GM10248 (cell line): ENCODE data around the gene BICD1.

ENCODE experiments used
- CTCF ChIA-PET: fragments of 300-600 bp; sonication (Branson Sonifier 250); formaldehyde crosslinking; extraction: SDS; loops from one replicate; lab custom pipeline; 2021; ENCODE audit warnings: antibody characterized with exemption; lab: Yijun Ruan, JAX
- POLR2A ChIA-PET: fragments of 350-650 bp; sonication (Branson Sonifier 250); formaldehyde crosslinking; extraction: SDS; loops from one replicate; lab custom pipeline; 2020; ENCODE audit warnings: antibody characterized with exemption; lab: Yijun Ruan, JAX
- DNase-seq: peaks from one replicate; pipeline ENCODE4 v3.0.0; 2012; ENCODE audit errors: extremely low spot score
- TF ChIP-seq, protein P1 (sequence below): IDR thresholded peaks from 2 replicates; pipeline ENCODE4 v1.5.1; 2012; ENCODE audit warnings: mild to moderate bottlenecking, low read depth; ENCODE audit errors: extremely low read depth, missing control alignments, control extremely low read depth

BICD1 gene

DNA sequence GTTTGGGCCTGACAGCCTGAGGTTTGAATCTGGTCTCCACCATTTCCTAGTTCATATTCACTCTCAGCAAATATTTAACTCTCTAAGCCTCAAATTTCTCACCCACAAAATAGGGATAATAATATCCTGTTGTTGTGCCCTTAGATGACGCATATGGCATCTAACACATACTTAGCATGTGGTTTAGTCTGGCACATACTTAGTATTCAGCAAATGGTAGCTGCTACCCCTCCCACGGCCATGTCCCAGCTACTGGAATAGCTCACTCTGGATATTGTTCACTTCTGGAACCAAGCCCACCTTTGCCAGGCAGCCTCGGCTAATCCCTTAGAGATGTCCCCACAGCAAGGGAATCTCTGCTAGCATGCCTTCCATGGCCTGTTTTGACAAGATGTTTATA, 53.3 kb downstream of the BICD1 start:
- ChIA-PET CTCF (interaction anchor here (1.2 to 3.2 kb wide), 2 partner anchors 11 to 22 kb away, joined by 3 to 8 read pairs; no protein-coding TSS in a partner anchor), POLR2A (no interaction called here)
- TF ChIP-seq, protein P1, sequence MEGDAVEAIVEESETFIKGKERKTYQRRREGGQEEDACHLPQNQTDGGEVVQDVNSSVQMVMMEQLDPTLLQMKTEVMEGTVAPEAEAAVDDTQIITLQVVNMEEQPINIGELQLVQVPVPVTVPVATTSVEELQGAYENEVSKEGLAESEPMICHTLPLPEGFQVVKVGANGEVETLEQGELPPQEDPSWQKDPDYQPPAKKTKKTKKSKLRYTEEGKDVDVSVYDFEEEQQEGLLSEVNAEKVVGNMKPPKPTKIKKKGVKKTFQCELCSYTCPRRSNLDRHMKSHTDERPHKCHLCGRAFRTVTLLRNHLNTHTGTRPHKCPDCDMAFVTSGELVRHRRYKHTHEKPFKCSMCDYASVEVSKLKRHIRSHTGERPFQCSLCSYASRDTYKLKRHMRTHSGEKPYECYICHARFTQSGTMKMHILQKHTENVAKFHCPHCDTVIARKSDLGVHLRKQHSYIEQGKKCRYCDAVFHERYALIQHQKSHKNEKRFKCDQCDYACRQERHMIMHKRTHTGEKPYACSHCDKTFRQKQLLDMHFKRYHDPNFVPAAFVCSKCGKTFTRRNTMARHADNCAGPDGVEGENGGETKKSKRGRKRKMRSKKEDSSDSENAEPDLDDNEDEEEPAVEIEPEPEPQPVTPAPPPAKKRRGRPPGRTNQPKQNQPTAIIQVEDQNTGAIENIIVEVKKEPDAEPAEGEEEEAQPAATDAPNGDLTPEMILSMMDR = no peak

DNA sequence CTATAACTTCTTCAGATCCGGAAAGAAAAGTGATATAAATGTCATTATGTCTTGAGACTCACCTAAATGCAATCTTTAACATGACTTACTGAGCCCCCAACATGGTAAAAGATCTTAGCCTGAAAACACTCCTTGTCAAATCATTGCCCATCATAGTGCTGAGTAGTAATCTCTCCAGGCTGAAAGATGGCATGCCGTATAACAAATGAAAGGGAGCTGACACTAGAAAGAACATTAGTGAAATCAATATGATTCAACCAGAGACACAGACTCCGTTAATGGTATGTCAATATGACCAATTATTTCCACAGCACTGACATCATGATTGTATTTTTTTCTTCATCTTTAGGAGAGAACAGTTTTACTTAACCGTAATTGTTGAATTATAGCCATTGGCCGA, 54.4 kb downstream of the BICD1 start:
- no peak for DNase-seq
- TF ChIP-seq, protein P1 = no peak
- ChIA-PET CTCF (interaction anchor here (1.2 to 3.2 kb wide), 2 partner anchors 10 to 13 kb away, joined by 3 to 8 read pairs; no protein-coding TSS in a partner anchor), POLR2A (no interaction called here)

More for the DNA sequence above, 53.3 kb downstream of the BICD1 start:
- no peak for DNase-seq

DNA sequence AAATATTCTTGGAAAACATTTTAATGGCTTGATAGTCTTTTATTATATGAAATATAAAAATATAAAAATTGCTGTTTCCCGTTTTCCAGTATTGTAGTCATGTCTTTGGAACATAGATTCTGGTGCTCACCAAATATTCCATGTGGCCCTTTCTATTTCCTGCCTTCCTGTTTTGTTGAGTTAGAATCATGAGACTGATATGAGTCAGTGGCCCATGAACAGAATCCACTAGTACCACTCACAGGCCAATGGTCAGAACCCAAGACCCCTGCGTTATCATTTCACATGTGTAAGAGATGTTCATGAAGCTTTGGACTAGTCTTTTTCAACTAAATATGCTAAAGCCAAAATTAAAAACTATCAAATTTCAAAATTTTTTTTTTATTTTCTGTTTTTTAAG, 56.9 kb downstream of the BICD1 start:
- POLR2A ChIA-PET = no interaction called here
- CTCF ChIA-PET = interaction anchor here (1.3 kb wide), 2 partner anchors 8 to 18 kb away, joined by 3 read pairs; no protein-coding TSS in a partner anchor
- TF ChIP-seq, protein P1 = no peak
- no peak for DNase-seq

- POLR2A ChIA-PET = no interaction called here
- TF ChIP-seq, protein P1 = no peak
- DNase-seq = no peak
- CTCF ChIA-PET = interaction anchor here (1.1 to 1.5 kb wide), 2 partner anchors 14 to 27 kb away, joined by 4 read pairs; no protein-coding TSS in a partner anchor
Observed at GRCh38 chr12:32166510-32166909, 59.9 kb downstream of the BICD1 start.

GRCh38 chr12:32170437-32170998, 63.9 kb downstream of the BICD1 start:
- CTCF ChIA-PET = interaction anchor here (1.1 to 2.3 kb wide), 2 partner anchors 10 kb away, joined by 3 to 8 read pairs; no protein-coding TSS in a partner anchor
- DNase-seq = no peak
- POLR2A ChIA-PET = no interaction called here
- TF ChIP-seq, protein P1 = no peak

DNA sequence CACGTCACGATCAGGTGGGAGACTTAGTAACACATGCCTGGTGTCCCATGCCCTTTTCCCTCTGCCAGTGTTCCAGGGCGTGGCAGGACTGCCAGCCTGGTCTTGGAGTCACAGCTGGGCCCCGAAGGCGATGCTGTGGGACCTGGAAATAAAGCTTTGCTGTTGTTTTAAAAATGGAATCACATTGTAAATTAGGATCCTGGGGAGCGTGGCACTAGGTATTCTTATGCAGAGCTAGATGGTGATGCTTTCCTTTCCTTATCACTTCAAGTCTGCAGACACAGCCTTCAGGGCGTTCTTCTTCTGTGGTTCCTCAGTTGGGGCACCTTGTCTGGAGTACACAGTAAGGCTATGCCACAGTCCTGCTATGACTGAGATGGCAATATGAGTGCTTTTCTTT, 64.6 kb downstream of the BICD1 start:
- DNase-seq = no peak
- CTCF ChIA-PET = interaction anchor here (1.1 to 2.3 kb wide), 5 partner anchors 8 to 74 kb away, joined by 3 to 8 read pairs (median 3); no protein-coding TSS in a partner anchor
- TF ChIP-seq, protein P1 = no peak
- POLR2A ChIA-PET = no interaction called here
